Panc1 (cell line): ENCODE data around the gene LYST.
A peak's percentile ranks its signal among the peaks of the same experiment; 100 is the strongest.

ENCODE experiments used
- CTCF ChIP-seq: fragments of 450-650 bp; IDR thresholded peaks from 2 replicates; pipeline ENCODE4 v1.5.1; 2017; ENCODE audit warnings: mild to moderate bottlenecking
- POLR2AphosphoS5 ChIP-seq: IDR thresholded peaks from 2 replicates; pipeline ENCODE4 v1.6.1; 2012; ENCODE audit warnings: mild to moderate bottlenecking, low read depth, low read length, moderate library complexity

GRCh38 chr1:235910357-235911299 is 43.9 kb upstream of the LYST start:
- TF ChIP-seq CTCF (no peak), POLR2AphosphoS5 (peak; percentile 72)
